Measurements from ENCODE around the gene NFKBIL1. TPM values are rescaled to one million over a fixed set of nuclear protein-coding genes. Genes with fewer than 3 reads are reported as not detected.

The NFKBIL1 gene
- total and polyA plus RNA-seq, 9 of the 15 experiments (the other 6 are each of a cell fraction or from before 2014, with no cell fraction given): 0.49 to 33.1 (median 7.6) TPM

DNA sequence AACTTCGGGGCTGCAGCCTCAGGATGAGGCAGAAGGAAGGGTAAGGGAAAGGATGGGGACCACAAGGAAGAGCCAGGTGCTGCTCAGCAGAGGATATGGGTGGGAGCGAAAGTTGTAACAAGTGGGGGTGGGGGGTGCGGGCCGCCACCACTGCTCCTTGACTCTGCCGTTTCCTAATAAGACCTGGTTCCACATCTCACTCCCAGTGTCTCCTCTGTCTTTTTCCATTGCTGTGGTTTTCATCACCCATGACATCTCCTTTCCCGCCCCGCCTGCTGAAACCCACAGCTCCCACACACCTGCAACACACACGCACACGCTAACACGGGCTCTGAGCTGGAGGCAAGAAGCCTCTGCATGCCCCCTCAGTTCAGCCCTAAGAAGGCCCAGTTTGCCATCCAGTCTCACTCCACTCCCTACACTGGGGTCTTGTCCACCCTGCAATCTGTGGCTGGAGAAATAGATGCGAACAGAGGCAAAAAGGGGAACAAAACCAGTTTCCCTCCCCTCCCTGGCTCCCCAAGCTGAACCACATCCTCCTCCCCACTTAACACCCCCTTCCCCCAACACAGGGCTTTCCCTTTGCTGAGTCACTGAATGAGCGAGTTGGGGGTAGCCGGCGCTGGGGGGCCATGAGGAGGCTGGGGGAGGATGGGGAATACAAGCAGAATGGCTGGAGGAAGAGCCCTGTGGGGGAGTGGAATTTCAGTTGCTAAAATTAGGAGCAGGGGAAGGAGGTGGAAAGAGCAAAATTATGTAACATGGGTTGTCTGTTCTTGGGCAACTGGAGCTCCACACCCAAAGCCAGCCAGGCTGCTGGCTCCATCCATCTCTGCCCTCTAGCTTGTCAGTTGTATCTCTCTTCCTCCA lies 11.5 kb downstream of the NFKBIL1 start (continued):
- TF ChIP-seq, protein P1, sequence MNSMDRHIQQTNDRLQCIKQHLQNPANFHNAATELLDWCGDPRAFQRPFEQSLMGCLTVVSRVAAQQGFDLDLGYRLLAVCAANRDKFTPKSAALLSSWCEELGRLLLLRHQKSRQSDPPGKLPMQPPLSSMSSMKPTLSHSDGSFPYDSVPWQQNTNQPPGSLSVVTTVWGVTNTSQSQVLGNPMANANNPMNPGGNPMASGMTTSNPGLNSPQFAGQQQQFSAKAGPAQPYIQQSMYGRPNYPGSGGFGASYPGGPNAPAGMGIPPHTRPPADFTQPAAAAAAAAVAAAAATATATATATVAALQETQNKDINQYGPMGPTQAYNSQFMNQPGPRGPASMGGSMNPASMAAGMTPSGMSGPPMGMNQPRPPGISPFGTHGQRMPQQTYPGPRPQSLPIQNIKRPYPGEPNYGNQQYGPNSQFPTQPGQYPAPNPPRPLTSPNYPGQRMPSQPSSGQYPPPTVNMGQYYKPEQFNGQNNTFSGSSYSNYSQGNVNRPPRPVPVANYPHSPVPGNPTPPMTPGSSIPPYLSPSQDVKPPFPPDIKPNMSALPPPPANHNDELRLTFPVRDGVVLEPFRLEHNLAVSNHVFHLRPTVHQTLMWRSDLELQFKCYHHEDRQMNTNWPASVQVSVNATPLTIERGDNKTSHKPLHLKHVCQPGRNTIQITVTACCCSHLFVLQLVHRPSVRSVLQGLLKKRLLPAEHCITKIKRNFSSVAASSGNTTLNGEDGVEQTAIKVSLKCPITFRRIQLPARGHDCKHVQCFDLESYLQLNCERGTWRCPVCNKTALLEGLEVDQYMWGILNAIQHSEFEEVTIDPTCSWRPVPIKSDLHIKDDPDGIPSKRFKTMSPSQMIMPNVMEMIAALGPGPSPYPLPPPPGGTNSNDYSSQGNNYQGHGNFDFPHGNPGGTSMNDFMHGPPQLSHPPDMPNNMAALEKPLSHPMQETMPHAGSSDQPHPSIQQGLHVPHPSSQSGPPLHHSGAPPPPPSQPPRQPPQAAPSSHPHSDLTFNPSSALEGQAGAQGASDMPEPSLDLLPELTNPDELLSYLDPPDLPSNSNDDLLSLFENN (IDR thresholded peaks at IDR 0.05; ENCODE audit: low read depth in 2 of 2, low read length in 2 of 2): no peak
- TF ChIP-seq, protein P2, sequence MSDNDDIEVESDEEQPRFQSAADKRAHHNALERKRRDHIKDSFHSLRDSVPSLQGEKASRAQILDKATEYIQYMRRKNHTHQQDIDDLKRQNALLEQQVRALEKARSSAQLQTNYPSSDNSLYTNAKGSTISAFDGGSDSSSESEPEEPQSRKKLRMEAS (CRISPR knock-in tag; IDR thresholded peaks at IDR 0.05): no peak
- TF ChIP-seq CHD4 (IDR thresholded peaks at IDR 0.05; ENCODE audit: insufficient read depth, insufficient replicate concordance, low read depth, low read length, poor library complexity, severe bottlenecking) (no peak), NFXL1 (CRISPR knock-in tag; IDR thresholded peaks at IDR 0.05) (no peak), SNRNP70 (optimal IDR thresholded peaks at IDR 0.05; ENCODE audit: low read depth, low read length) (no peak), ZNF445 (CRISPR knock-in tag; IDR thresholded peaks at IDR 0.05; ENCODE audit: low read depth) (no peak), ILF3 (IDR thresholded peaks at IDR 0.05; ENCODE audit: borderline replicate concordance) (no peak), SRSF7 (optimal IDR thresholded peaks at IDR 0.05; ENCODE audit: low read depth, low read length) (no peak), HDGF (IDR thresholded peaks at IDR 0.05) (no peak), ZNF12 (CRISPR knock-in tag; IDR thresholded peaks at IDR 0.05) (no peak), SNIP1 (IDR thresholded peaks at IDR 0.05; ENCODE audit: low read depth) (no peak), HMG20A (CRISPR knock-in tag; conservative IDR thresholded peaks at IDR 0.05) (no peak)
- TF ChIP-seq, protein P3, sequence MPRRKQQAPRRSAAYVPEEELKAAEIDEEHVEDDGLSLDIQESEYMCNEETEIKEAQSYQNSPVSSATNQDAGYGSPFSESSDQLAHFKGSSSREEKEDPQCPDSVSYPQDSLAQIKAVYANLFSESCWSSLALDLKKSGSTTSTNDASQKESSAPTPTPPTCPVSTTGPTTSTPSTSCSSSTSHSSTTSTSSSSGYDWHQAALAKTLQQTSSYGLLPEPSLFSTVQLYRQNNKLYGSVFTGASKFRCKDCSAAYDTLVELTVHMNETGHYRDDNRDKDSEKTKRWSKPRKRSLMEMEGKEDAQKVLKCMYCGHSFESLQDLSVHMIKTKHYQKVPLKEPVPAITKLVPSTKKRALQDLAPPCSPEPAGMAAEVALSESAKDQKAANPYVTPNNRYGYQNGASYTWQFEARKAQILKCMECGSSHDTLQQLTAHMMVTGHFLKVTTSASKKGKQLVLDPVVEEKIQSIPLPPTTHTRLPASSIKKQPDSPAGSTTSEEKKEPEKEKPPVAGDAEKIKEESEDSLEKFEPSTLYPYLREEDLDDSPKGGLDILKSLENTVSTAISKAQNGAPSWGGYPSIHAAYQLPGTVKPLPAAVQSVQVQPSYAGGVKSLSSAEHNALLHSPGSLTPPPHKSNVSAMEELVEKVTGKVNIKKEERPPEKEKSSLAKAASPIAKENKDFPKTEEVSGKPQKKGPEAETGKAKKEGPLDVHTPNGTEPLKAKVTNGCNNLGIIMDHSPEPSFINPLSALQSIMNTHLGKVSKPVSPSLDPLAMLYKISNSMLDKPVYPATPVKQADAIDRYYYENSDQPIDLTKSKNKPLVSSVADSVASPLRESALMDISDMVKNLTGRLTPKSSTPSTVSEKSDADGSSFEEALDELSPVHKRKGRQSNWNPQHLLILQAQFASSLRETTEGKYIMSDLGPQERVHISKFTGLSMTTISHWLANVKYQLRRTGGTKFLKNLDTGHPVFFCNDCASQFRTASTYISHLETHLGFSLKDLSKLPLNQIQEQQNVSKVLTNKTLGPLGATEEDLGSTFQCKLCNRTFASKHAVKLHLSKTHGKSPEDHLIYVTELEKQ (CRISPR knock-in tag; IDR thresholded peaks at IDR 0.05): no peak
- TF ChIP-seq, protein P4, sequence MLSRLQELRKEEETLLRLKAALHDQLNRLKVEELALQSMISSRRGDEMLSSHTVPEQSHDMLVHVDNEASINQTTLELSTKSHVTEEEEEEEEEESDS (CRISPR knock-in tag; IDR thresholded peaks at IDR 0.05): no peak
- TF ChIP-seq, protein P5, sequence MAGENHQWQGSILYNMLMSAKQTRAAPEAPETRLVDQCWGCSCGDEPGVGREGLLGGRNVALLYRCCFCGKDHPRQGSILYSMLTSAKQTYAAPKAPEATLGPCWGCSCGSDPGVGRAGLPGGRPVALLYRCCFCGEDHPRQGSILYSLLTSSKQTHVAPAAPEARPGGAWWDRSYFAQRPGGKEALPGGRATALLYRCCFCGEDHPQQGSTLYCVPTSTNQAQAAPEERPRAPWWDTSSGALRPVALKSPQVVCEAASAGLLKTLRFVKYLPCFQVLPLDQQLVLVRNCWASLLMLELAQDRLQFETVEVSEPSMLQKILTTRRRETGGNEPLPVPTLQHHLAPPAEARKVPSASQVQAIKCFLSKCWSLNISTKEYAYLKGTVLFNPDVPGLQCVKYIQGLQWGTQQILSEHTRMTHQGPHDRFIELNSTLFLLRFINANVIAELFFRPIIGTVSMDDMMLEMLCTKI (IDR thresholded peaks at IDR 0.05; ENCODE audit: partially characterized antibody): no peak
